GM19351 (cell line): ENCODE measurements around the gene AARS2.

Experiments
- ATAC-seq: cut with Tn5 transposase; IDR thresholded peaks from one replicate; pipeline ENCODE4 v1.9.1; 2021; ENCODE audit warnings: mild to moderate bottlenecking, moderate library complexity; ENCODE audit not compliant: unreplicated experiment

Gene AARS2

GRCh38 chr6:44276667-44277640 is 36.2 kb downstream of the AARS2 start:
- no peak for ATAC-seq

GRCh38 chr6:44275749-44276648 is 37.1 kb downstream of the AARS2 start:
- ATAC-seq: no peak

DNA sequence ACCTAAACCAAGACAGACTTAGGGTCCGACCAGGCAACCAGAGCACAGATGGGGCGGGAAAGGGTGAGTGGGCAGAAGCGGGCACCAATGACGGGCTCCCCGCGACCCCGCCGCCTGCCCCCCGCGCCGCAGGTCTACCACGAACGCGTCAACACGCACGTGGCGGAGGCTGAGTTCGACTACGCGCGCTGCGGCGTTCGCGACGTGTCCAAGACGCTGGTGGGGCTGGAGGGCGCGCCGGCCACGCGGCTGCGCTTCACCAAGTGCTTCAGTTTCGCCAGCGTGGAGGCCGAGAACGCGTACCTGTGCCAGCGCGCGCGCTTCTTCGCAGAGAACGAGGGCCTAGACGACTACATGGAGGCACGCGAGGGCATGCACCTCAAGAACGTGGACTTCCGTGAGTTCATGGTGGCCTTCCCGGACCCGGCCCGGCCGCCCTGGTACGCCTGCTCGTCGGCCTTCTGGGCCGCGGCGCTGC is 37.8 kb downstream of the AARS2 start:
- ATAC-seq: no peak

DNA sequence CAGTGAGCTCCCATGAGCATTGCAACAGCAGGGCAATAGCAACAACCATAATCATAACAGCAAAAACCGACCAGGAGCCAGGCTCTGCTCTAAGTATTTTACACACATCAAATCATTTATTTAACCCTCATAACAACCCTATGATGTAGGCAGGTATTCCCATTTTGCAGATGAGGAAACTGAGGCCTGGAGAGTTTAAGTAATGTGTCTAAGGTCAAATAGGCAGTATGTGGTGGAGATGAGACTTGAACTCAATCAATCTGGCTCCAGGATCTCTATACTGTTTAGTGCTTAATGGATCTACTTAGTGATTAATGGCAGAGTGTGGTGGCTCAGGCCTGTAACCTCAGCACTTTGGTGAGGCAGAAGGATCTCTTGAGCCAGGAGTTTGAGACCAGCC is 39.5 kb downstream of the AARS2 start:
- ATAC-seq: no peak

DNA sequence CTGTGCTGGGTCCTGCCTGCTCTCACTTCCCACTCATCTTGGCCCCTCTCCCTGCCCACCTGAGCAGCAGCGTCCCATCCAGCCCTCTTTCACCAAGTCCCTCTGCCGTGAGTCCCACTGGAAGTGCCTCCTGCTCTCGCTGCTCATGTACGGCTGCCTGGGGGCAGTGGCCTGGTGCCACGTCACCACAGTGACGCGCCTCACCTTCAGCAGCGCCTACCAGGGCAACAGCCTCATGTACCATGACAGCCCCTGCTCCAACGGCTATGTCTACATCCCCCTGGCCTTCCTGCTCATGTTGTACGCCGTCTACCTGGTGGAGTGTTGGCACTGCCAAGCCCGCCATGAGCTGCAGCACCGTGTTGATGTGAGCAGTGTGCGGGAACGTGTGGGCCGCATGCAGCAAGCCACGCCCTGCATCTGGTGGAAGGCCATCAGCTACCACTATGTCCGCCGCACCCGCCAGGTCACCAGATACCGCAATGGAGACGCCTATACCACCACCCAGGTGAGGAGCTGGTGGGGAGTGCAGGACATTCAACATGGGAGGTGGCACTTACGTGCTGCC is 40.1 kb downstream of the AARS2 start:
- no peak for ATAC-seq

- ATAC-seq: no peak
Measured at GRCh38 chr6:44272529-44272928, 40.6 kb downstream of the AARS2 start.

- no peak for ATAC-seq
Measured at GRCh38 chr6:44271914-44272313, 41.2 kb downstream of the AARS2 start.

GRCh38 chr6:44271406-44271723 is 41.8 kb downstream of the AARS2 start:
- no peak for ATAC-seq

GRCh38 chr6:44270526-44271405 is 42.4 kb downstream of the AARS2 start:
- ATAC-seq: no peak

- ATAC-seq: no peak
Measured at GRCh38 chr6:44269921-44270525, 43.1 kb downstream of the AARS2 start, which contains the start of gene TMEM151B. Gene TMEM151B, plus strand, starts transcription at chr6:44270450. Its CDS starts 293 bp downstream, at chr6:44270743.

DNA sequence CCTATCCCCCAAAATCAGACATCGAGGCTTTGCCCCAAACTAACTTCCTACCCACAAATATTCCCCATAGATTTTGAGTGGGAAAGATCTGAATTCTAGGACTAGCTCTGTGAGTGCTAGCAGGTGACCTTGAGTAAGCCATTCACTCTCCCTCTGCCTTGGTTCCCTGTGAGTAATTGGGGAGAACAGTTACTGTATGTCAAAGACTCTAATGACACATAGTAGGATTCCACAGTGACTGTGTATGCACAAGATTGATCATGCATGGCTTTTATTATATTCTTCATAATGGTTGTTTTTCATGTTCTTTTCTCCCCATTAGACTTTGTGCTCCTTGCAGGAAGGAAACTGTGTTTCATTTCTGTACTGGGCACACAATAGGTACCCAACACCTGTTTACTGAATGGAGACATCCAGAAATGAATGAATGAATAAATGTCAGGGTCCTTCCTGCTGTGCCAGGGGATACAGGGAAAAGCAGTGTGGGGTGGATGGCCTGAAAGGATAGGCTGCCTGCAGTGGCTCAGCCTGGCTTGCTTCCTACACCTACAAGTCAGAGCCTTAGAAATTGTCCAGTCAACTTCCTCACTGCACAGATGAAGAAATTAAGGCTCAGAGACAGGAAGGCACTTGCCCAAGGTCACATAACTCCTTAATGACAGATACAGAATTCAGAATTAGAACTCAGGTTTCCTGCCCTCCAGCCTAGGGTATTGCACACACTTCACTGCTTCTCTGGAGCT is 43.8 kb downstream of the AARS2 start:
- ATAC-seq: no peak

DNA sequence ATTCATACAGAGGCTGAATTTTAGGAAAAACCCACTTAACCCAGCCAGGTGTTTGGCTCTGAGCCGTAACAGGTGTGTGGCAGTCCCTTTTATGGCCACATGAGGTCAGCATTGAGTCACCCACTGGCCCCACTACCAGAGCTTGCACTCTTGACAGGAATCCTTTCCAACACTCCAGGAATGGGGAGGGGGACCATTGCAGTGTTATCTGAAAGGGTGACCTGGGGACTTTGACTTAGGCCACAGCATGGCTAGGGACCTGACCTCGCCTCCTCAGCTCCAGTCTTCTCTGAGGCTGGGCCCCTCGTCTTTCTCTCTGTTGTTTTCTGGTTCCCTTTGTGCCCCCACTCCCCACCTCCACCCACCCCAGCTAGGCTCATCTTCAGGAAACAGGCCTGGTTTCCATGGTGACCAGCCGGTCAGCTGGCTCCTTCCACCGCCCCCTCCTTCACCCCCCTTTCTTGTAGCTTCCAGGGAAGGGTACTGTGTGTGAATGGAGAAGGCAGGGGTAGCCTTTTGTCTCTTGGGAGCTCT is 45.0 kb downstream of the AARS2 start:
- no peak for ATAC-seq

DNA sequence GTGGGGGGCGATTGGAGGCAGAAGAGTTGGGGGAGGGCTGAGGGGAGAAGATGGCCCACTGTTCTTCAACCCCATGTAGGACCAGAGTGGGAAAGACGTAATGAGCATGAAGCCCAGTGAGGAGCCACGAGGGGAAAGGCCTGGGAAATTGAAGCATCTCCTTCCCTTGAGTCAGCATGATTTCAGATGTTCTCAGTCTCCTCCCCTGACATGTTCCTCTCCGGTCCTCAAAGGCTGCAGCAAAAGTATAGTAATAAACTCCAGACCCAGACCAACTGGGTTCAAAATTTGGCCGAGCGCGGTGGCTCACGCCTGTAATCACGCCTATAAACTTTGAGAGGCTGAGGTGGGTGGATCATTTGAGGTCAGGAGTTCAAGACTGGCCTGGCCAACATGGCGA is 45.9 kb downstream of the AARS2 start:
- ATAC-seq: no peak

DNA sequence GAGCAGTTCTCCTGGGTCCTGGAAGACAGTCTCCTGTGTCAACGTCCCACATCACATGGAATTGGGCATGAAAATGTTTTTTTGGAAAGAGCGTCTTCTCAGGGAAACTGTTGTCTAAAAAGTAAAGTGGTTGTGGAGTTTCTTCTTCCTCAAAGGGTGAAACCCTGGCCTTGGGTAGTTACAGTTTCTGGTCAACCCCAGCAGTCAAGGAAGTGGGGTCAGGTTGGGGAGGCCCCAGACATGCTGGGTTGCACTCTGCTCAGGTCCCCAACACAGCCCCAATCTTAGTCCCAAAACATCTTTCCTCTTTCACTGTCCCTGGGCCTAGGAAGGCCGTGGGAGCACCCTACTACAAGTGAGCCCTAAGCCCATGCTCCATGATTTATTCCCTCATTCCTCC is 46.8 kb downstream of the AARS2 start:
- peak; percentile 41 for ATAC-seq

DNA sequence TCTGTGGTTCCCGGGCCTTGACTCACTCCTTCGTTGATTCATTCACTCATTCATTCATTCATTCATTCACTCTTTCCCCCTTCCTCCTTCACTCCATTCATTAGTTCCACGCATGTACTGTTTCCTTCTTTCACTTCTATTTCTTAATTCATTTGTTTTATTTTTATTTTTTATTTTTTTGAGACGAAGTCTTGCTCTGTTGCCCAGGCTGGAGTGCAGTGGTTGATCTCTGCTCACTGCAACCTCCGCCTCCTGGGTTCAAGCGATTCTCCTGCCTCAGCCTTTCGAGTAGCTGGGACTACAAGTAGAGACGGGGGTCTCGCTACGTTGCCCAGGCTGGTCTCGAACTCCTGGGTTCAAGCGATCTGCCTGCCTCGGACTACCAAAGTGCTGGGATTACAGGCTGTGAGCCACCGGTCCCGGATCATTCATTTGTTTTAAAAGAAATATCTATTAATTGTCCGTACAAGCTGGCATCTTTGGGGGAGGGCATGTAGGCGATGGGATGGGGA is 47.4 kb downstream of the AARS2 start:
- ATAC-seq: no peak

GRCh38 chr6:44265007-44265721 is 48.0 kb downstream of the AARS2 start, which contains the start of gene NFKBIE:
Gene NFKBIE, minus strand, starts transcription at chr6:44265551. Its CDS starts 205 bp downstream, at chr6:44265346.
- peak; percentile 30 for ATAC-seq

DNA sequence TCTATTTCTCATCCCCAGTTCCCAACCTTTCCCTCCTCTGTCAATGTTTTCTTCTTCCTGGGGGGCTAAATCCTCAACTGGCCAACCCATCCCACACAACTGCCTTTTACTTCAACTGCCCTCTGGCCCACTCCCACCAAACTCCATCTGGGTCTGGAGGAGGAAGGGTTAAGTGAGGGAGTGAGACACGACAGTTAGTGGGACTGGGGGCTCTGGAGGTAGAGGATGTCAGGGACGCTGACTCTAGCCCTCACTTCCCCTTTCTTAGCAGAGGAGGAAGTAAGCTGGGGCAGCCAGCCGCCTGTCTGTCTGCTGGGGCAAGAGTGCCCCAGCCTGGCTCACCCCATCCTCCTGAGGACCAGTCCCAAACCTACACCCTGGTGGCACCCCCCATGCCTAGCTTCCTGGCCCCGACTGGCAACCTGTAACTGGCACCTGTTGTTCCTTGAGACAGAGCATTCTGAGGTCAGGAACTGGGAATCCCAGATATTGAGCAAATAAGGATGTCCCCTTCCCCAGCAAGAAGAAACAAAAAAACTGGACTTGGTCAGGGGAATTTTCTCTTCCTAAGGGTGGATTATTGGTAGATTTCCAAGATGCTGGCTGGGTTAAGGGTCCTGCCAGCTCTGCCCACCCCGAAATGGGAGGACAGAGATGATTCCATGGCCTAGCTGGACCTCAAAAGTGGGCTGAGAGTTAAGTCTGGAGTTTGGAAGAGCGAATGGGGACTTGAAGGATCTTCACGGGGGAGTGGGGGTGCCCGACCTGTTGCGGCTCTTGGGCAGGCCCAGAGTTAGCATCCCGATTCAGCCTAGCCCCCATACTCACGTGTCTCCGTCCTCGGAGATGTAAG is 48.8 kb downstream of the AARS2 start:
- ATAC-seq: peak; percentile 35
